ENCODE data around the gene LRMDA.

GRCh38 chr10:76038696-76039095, 607.3 kb downstream of the LRMDA start:
- TF ChIP-seq BCL3 (IDR thresholded peaks at IDR 0.05) (no peak), HDAC2 (IDR thresholded peaks at IDR 0.05) (no peak), CTCF (IDR thresholded peaks at IDR 0.05) (no peak), ELK1 (IDR thresholded peaks at IDR 0.05; ENCODE audit: low read depth, low read length) (no peak), POLR2A (IDR thresholded peaks at IDR 0.05; ENCODE audit: low read length) (no peak), PBX3 (IDR thresholded peaks at IDR 0.05) (no peak), POLR2AphosphoS2 (conservative IDR thresholded peaks at IDR 0.05; ENCODE audit: low read length) (no peak), ZFP36 (IDR thresholded peaks at IDR 0.05; ENCODE audit: borderline replicate concordance, partially characterized antibody) (no peak)

All from A549 (cell line).